C4-2B (cell line): ENCODE measurements around the gene PARP12.

Experiments
- CTCF ChIP-seq: fragments of 450-650 bp; conservative IDR thresholded peaks from 2 replicates; pipeline ENCODE4 v1.5.1; 2017; ENCODE audit warnings: mild to moderate bottlenecking
- ZFX ChIP-seq: fragments of 450-650 bp; IDR thresholded peaks from 2 replicates; pipeline ENCODE4 v1.6.1; 2017

DNA sequence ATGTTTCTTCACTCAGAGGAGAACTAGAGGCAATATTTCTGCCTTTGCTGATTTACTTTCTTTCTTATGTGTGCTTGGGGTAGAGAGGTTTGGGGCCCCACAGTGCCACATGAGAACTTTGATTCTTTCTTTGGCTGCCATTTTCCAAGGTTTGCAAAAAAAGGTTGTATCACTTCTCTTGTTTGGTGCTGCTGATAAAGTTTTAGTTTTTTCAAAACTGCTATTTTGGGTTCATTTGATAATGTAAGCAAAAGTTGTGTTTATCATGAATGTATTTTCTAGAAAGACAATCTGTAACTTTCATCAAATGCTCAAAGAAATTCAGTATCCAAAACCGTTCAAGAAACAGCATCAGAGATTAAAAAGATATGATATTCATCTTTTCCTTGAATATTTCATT is 30.6 kb upstream of the PARP12 start:
- TF ChIP-seq CTCF (no peak), ZFX (no peak)
